ENCODE data around the gene IFNA17.
"Not testable (repeated sequence)": the region's sequence is repeated elsewhere in the genome, so short reads cannot be mapped to it uniquely, and the experiment has no call there.

IFNA17 gene

GRCh38 chr9:21210311-21210710 lies 17.7 kb downstream of the IFNA17 start:
- DNase-seq (ENCODE audit: extremely low spot score) = no peak
- CTCF ChIA-PET = no interaction called here
- TF ChIP-seq TARDBP (IDR thresholded peaks at IDR 0.05) (no peak), NFRKB (IDR thresholded peaks at IDR 0.05) (no peak), FOXA1 (IDR thresholded peaks at IDR 0.05) (no peak), SP1 (IDR thresholded peaks at IDR 0.05) (no peak), PKNOX1 (IDR thresholded peaks at IDR 0.05) (no peak), BHLHE40 (IDR thresholded peaks at IDR 0.05; ENCODE audit: borderline replicate concordance) (no peak)
- POLR2A ChIA-PET = no interaction called here

- DNase-seq (ENCODE audit: extremely low spot score); CTCF ChIA-PET; POLR2A ChIA-PET: not testable (repeated sequence)
Observed at GRCh38 chr9:21207043-21207442, 21.0 kb downstream of the IFNA17 start, which contains the start of gene IFNA10. Gene IFNA10 (minus strand): TSS chr9:21207143. CDS start chr9:21207097, 46 bp downstream.

GRCh38 chr9:21205204-21205603 lies 22.8 kb downstream of the IFNA17 start:
- CTCF ChIA-PET = no interaction called here
- no peak for DNase-seq (ENCODE audit: extremely low spot score)
- no peak for TF ChIP-seq BHLHE40 (IDR thresholded peaks at IDR 0.05; ENCODE audit: borderline replicate concordance)
- TF ChIP-seq L3MBTL2 (conservative IDR thresholded peaks at IDR 0.05) = no peak
- TF ChIP-seq SP1 (IDR thresholded peaks at IDR 0.05) = no peak
- no peak for TF ChIP-seq HDGF (IDR thresholded peaks at IDR 0.05; ENCODE audit: borderline replicate concordance)
- TF ChIP-seq PKNOX1 (IDR thresholded peaks at IDR 0.05) = no peak
- no peak for TF ChIP-seq SUZ12 (IDR thresholded peaks at IDR 0.05)
- TF ChIP-seq FOXM1 (IDR thresholded peaks at IDR 0.05; ENCODE audit: borderline replicate concordance) = no peak
- POLR2A ChIA-PET = no interaction called here

GRCh38 chr9:21202105-21202504 lies 25.9 kb downstream of the IFNA17 start, which contains the start of gene IFNA7:
Gene IFNA7 (minus strand): TSS chr9:21202205. CDS start chr9:21202165, 40 bp downstream.
- POLR2A ChIA-PET; CTCF ChIA-PET; DNase-seq (ENCODE audit: extremely low spot score): not testable (repeated sequence)

- CTCF ChIA-PET = interaction anchor here (0.6 to 1.3 kb wide), 5 partner anchors 19 to 207 kb away, joined by 3 to 4 read pairs (median 3); partner anchors contain the start of gene IFNA16
- POLR2A ChIA-PET = not testable (repeated sequence)
- DNase-seq (ENCODE audit: extremely low spot score) = peak; percentile 20
Observed at GRCh38 chr9:21194867-21195776, 32.9 kb downstream of the IFNA17 start.

GRCh38 chr9:21187487-21187886 lies 40.5 kb downstream of the IFNA17 start, which contains the start of gene IFNA4:
Gene IFNA4 (minus strand): TSS chr9:21187587. CDS start chr9:21187531, 56 bp downstream.
- POLR2A ChIA-PET; CTCF ChIA-PET; DNase-seq (ENCODE audit: extremely low spot score): not testable (repeated sequence)

- CTCF ChIA-PET = interaction anchor here (0.5 to 0.9 kb wide), 5 partner anchors 29 to 313 kb away, joined by 3 to 4 read pairs (median 3); no protein-coding TSS in a partner anchor
- DNase-seq (ENCODE audit: extremely low spot score); POLR2A ChIA-PET: not testable (repeated sequence)
Observed at GRCh38 chr9:21182810-21183736, 44.9 kb downstream of the IFNA17 start.

Measured in HEK293T (cell line).